Activated CD8-positive, alpha-beta T cell treated with anti-CD3 and anti-CD28 coated beads for 36 hours (primary cell): ENCODE data around the gene RBM18. TPM values are rescaled to one million over a fixed set of nuclear protein-coding genes. Genes with fewer than 3 reads are reported as not detected.

Source experiments
- ATAC-seq: fragments of 200-7000 bp; cut with Tn5 transposase; one replicate; pipeline ENCODE4 v1.10.0; 2021; ENCODE audit warnings: mild to moderate bottlenecking, moderate library complexity
- CTCF ChIA-PET: fragments of 350-600 bp; sonication (Branson Sonifier 250); formaldehyde crosslinking; loops from one replicate; lab custom pipeline; 2021; ENCODE audit warnings: antibody characterized with exemption; lab: Charles Lee
- POLR2A ChIA-PET: fragments of 350-600 bp; sonication (Branson Sonifier 250); formaldehyde crosslinking; loops from one replicate; lab custom pipeline; 2021; ENCODE audit warnings: antibody characterized with exemption; lab: Charles Lee
- DNase-seq: peaks from one replicate; pipeline ENCODE4 v3.0.0-alpha.2; 2020
- H3K27ac Mint-ChIP-seq: one replicate; pipeline ENCODE4 v1.8.0; 2021; ENCODE audit warnings: mild to moderate bottlenecking, mixed read lengths
- H3K27me3 Mint-ChIP-seq: one replicate; pipeline ENCODE4 v1.8.0; 2021; ENCODE audit warnings: mixed read lengths
- H3K36me3 Mint-ChIP-seq: one replicate; pipeline ENCODE4 v1.8.0; 2021; ENCODE audit warnings: low read depth, mixed read lengths
- H3K4me1 Mint-ChIP-seq: one replicate; pipeline ENCODE4 v1.8.0; 2021; ENCODE audit warnings: low read depth, mixed read lengths
- H3K4me3 Mint-ChIP-seq: one replicate; pipeline ENCODE4 v1.8.0; 2021; ENCODE audit warnings: mild to moderate bottlenecking, moderate library complexity, mixed read lengths
- H3K9me3 Mint-ChIP-seq: one replicate; pipeline ENCODE4 v1.8.0; 2021; ENCODE audit warnings: mixed read lengths
- intact Hi-C: fragments of 100-400 bp; cut with micrococcal nuclease; formaldehyde crosslinking; loops from one replicate; pipeline ENCODE4 v1.10.0; 2022
- total RNA-seq, 2 experiments: library from RNA; stranded (reverse); gene quantifications; one replicate each; pipeline ENCODE4 v1.2.3, GENCODE V29; 2021
- TF ChIP-seq, protein P1 (sequence below): fragments of 200-600 bp; IDR thresholded peaks from one replicate; pipeline ENCODE4 v1.8.0; 2022; ENCODE audit warnings: antibody characterized with exemption, mild to moderate bottlenecking

RBM18 gene
- total RNA-seq, 2 experiments from 2014 or later = 24.3 to 28.6 TPM

DNA sequence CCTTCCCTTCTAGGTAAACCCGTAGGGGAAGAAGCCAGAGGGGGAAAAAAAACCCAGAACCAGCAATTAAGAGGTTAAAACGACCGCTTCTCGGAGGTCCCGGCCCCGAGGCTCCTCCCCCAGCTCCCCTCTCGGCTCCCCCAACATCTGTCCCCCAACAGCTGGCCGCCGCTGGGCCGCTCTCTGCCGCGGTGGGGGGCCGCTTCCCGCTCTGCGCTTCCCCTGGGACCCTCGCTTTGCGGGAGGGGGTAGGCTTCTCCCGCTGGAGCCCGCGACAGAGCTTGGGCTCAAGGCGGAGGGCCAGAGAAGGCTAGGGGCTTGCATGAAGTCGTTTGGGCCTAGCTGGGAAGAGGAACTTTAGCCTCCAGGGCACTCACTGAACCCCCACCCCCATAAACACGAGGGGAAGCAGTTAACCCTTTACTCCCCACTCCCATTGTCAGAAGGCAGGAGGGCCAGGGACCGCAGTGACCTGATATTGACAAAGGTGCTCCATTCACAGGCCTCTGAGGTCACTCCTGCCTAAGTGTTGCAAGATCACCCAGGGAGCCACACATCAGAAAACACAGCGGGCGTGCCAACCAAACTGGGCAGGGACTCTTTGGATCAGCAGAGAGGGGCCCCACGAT, 43.3 kb downstream of the RBM18 start:
- ATAC-seq = no peak
- DNase-seq = no peak
- Mint-ChIP-seq H3K9me3 (no peaks in the 10 kb centered on the region), H3K36me3 (no peaks in the 10 kb centered on the region), H3K27me3 (peaks cover 70% of the 10 kb centered on the region), H3K4me3 (no peak overlapping the region), H3K27ac (no peak overlapping the region), H3K4me1 (peaks cover 22% of the 10 kb centered on the region)
- ChIA-PET POLR2A (no interaction called here), CTCF (interaction anchor here (0.6 to 1.0 kb wide), 2 partner anchors 129 to 663 kb away, joined by 3 read pairs; no protein-coding TSS in a partner anchor)
- TF ChIP-seq, protein P1, sequence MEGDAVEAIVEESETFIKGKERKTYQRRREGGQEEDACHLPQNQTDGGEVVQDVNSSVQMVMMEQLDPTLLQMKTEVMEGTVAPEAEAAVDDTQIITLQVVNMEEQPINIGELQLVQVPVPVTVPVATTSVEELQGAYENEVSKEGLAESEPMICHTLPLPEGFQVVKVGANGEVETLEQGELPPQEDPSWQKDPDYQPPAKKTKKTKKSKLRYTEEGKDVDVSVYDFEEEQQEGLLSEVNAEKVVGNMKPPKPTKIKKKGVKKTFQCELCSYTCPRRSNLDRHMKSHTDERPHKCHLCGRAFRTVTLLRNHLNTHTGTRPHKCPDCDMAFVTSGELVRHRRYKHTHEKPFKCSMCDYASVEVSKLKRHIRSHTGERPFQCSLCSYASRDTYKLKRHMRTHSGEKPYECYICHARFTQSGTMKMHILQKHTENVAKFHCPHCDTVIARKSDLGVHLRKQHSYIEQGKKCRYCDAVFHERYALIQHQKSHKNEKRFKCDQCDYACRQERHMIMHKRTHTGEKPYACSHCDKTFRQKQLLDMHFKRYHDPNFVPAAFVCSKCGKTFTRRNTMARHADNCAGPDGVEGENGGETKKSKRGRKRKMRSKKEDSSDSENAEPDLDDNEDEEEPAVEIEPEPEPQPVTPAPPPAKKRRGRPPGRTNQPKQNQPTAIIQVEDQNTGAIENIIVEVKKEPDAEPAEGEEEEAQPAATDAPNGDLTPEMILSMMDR = no peak
- intact Hi-C loops = no loop called here

DNA sequence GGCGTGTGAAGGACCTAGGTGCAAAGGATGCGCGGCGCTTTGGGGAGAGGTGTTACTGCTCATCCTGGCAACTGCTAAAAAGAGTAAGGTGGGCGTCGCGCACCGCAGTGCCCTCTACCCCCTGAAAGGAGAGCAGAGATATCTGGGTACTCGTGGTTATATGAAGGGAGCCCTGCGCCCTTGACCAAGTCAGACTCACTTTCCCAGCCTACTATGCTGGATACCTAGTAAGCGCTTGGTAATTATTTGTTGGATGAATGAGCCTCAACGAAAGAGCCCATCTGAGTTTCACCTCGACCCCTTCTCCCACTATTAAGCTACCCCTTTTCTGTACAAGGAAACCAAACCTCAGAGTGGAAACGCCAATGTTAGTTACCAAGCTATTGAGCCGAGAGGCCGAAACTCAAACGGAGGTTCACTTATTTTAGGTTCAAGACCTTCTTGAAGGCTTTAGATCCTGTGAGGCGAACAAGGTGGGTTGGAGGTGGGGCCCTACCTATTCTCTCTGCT, 43.9 kb downstream of the RBM18 start:
- Mint-ChIP-seq H3K4me3 (no peak overlapping the region), H3K27me3 (peaks cover 74% of the 10 kb centered on the region), H3K4me1 (peaks cover 22% of the 10 kb centered on the region), H3K9me3 (no peaks in the 10 kb centered on the region), H3K27ac (no peak overlapping the region), H3K36me3 (no peaks in the 10 kb centered on the region)
- intact Hi-C loops = no loop called here
- DNase-seq = no peak
- ChIA-PET CTCF (interaction anchor here (1.0 kb wide), 1 partner anchor 130 kb away, joined by 3 read pairs; no protein-coding TSS in a partner anchor), POLR2A (no interaction called here)
- TF ChIP-seq, protein P1 = no peak
- ATAC-seq = no peak

DNA sequence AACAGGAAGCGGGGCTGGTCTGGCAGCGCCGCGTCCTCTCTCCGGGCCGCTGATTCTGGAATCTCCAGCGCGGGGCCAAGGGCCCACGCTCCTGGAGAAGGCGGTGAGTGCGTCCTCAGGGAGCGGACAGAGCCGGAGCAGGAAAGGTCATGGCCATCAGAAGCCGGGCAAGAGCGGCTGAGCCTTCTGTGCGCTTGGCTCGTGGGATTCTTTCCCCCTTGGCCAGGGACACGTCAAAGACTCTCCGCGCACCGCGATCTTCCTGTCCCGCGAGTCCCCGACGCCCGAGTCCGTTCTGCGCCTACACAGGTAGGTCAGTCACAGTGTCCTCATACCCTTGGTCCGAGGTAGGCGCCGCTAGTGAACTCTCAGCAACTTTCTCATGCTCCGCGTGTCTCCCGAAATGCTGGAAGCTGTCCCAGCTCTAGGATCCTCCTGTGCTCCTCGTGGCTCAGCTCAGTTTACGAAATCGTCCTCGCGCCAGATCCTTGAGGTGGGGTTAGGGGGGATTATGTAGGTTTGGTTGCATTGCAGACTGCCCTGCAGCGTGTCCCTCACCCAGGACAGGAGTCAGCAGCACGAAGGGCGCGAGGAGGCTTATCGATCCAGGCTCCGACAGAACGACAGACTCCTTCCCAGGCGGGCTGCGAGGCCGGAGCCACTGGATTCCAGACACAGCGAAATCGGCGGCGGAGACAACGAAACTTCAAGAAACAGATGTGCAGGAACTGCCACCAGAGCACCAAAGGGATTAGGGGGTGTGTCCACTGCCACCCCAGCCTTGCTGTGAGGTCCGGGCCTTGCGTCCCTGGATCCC, 44.6 kb downstream of the RBM18 start:
- DNase-seq = no peak
- Mint-ChIP-seq H3K27ac (no peak overlapping the region), H3K9me3 (no peaks in the 10 kb centered on the region), H3K4me3 (peak overlapping the region; percentile 56), H3K36me3 (no peaks in the 10 kb centered on the region), H3K27me3 (peaks cover 79% of the 10 kb centered on the region), H3K4me1 (peaks cover 22% of the 10 kb centered on the region)
- ChIA-PET POLR2A (no interaction called here), CTCF (interaction anchor here (1.0 kb wide), 1 partner anchor 131 kb away, joined by 3 read pairs; no protein-coding TSS in a partner anchor)
- ATAC-seq = no peak
- TF ChIP-seq, protein P1 = no peak
- intact Hi-C loops = no loop called here

DNA sequence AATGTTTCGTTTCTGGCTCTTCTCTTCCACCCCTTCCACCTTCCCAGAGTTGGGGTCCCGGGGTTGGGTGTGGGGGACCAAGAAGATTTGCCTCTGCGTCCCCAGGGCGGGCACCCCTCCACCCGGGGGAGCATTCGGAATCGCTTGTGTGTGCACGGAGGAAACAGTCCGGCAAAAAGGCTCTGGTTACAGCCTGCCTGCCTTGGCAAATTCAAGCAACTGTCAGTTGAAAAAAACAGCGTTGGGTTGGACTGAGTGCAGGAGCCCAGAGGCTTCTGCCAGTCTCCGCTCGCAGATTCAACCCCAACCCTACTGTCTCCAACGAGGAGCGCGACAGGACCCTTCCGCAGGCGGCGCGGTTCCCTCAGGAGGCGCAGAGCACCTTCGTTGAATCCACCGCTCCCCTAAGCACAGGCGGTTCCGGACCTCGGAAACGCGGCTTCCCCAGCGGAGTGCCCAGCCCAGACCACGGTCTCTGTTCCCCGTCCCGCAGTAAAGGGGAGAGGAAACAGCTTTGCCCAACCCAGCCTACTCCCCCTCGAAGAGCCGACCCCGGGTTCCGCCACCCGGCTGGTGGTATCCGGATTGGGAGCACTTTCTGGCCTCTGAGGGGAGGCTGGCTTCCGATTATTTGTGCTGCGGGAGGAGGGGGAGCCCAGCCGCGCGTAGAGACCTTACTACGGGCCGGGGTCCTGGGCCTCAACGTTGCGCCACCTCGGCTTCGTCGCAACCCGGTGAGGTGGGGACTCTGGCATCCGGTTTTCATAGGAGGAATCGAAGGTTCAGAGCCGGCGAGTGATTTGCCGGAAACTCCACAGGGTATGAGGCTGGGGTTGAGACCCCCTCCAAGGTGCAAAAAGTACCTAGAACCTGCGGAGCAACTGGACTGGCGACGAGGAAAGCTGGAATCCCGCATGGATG, 45.4 kb downstream of the RBM18 start:
- H3K27me3 Mint-ChIP-seq = peaks cover 79% of the 10 kb centered on the region
- intact Hi-C loops = no loop called here
- H3K36me3 Mint-ChIP-seq = no peaks in the 10 kb centered on the region
- peaks cover 24% of the 10 kb centered on the region for H3K4me1 Mint-ChIP-seq
- H3K9me3 Mint-ChIP-seq = no peaks in the 10 kb centered on the region
- ATAC-seq (peak; percentile 15), DNase-seq (no peak)
- peak overlapping the region; percentile 56 for H3K4me3 Mint-ChIP-seq
- CTCF ChIA-PET = no interaction called here
- TF ChIP-seq, protein P1 = no peak
- POLR2A ChIA-PET = no interaction called here
- no peak overlapping the region for H3K27ac Mint-ChIP-seq
